ENCODE results near the gene GSTO1. TPM values are rescaled to one million over a fixed set of nuclear protein-coding genes. Genes with fewer than 3 reads are reported as not detected.

Gene GSTO1
- polyA plus RNA-seq, 1 donor (not counting 4 experiments of a cell fraction or from before 2014, with no cell fraction given), result 338 TPM

GRCh38 chr10:104303594-104304355, 49.1 kb downstream of the GSTO1 start:
- H3K79me2 ChIP-seq (ENCODE audit: control insufficient read depth, insufficient read depth, low read length), result no peaks in the 10 kb centered on the region
- H3K36me3 ChIP-seq (ENCODE audit: control insufficient read depth in 2 of 2, extremely low read depth in 1 of 2, insufficient read depth in 2 of 2, low read length in 2 of 2), result peaks cover 2 to 7% of the 10 kb centered on the region in 2 experiments
- TF ChIP-seq CTCF (optimal IDR thresholded peaks at IDR 0.05 in 1 of 3, IDR thresholded peaks at IDR 0.05 in 1 of 3, conservative IDR thresholded peaks at IDR 0.05 in 1 of 3; ENCODE audit: extremely low read depth in 1 of 3, insufficient read depth in 2 of 3, low read length in 3 of 3) (no peak), EZH2 (IDR thresholded peaks at IDR 0.05; ENCODE audit: low read length) (no peak)
- H3K9me3 ChIP-seq (ENCODE audit: control insufficient read depth, low read depth, low read length), result no peaks in the 10 kb centered on the region
- no peak for DNase-seq (ENCODE audit: low read depth, low spot score)
- no peak overlapping the region for H3K9ac ChIP-seq (ENCODE audit: control insufficient read depth, extremely low read depth, insufficient read depth, low read length)
- no peak for FAIRE-seq
- H2AFZ ChIP-seq (ENCODE audit: control insufficient read depth, low read length), result no peak overlapping the region
- H3K27ac ChIP-seq (ENCODE audit: control insufficient read depth, insufficient read depth, low read length), result no peak overlapping the region
- H3K27me3 ChIP-seq (ENCODE audit: control insufficient read depth, extremely low read depth, insufficient read depth, low read length), result no peaks in the 10 kb centered on the region
- H4K20me1 ChIP-seq (ENCODE audit: control insufficient read depth, extremely low read depth, insufficient read depth, low read length), result no peaks in the 10 kb centered on the region
- peaks cover 15% of the 10 kb centered on the region for H3K4me1 ChIP-seq (ENCODE audit: control insufficient read depth, extremely low read depth, insufficient read depth, low read length)
- no peak overlapping the region for H3K4me2 ChIP-seq (ENCODE audit: control insufficient read depth, extremely low read depth, insufficient read depth, low read depth, low read length)
- no peaks in the 10 kb centered on the region for H3K9me1 ChIP-seq (ENCODE audit: control insufficient read depth, extremely low read depth, insufficient read depth, low read length)
- H3K4me3 ChIP-seq (ENCODE audit: control insufficient read depth in 2 of 3, extremely low read depth in 1 of 3, insufficient read depth in 2 of 3, low read depth in 1 of 3, low read length in 3 of 3), result no peak overlapping the region
- dilution Hi-C loops (cut with MboI; ENCODE audit: extremely low pct_ligation_motif_present, low sequenced_read_pairs), result no loop called here

- Histone ChIP-seq H3K4me2 (ENCODE audit: control insufficient read depth, extremely low read depth, insufficient read depth, low read depth, low read length) (no peak overlapping the region), H4K20me1 (ENCODE audit: control insufficient read depth, extremely low read depth, insufficient read depth, low read length) (no peaks in the 10 kb centered on the region), H3K79me2 (ENCODE audit: control insufficient read depth, insufficient read depth, low read length) (no peaks in the 10 kb centered on the region), H3K4me1 (ENCODE audit: control insufficient read depth, extremely low read depth, insufficient read depth, low read length) (peaks cover 15% of the 10 kb centered on the region), H3K36me3 (ENCODE audit: control insufficient read depth in 2 of 2, extremely low read depth in 1 of 2, insufficient read depth in 2 of 2, low read length in 2 of 2) (peaks cover 2 to 7% of the 10 kb centered on the region in 2 experiments), H3K4me3 (ENCODE audit: control insufficient read depth in 2 of 3, extremely low read depth in 1 of 3, insufficient read depth in 2 of 3, low read depth in 1 of 3, low read length in 3 of 3) (no peak overlapping the region), H3K27ac (ENCODE audit: control insufficient read depth, insufficient read depth, low read length) (no peak overlapping the region), H3K9me1 (ENCODE audit: control insufficient read depth, extremely low read depth, insufficient read depth, low read length) (no peaks in the 10 kb centered on the region), H3K27me3 (ENCODE audit: control insufficient read depth, extremely low read depth, insufficient read depth, low read length) (no peaks in the 10 kb centered on the region), H2AFZ (ENCODE audit: control insufficient read depth, low read length) (no peak overlapping the region), H3K9ac (ENCODE audit: control insufficient read depth, extremely low read depth, insufficient read depth, low read length) (no peak overlapping the region), H3K9me3 (ENCODE audit: control insufficient read depth, low read depth, low read length) (no peaks in the 10 kb centered on the region)
- FAIRE-seq (no peak), DNase-seq (ENCODE audit: low read depth, low spot score) (no peak)
- dilution Hi-C loops (cut with MboI; ENCODE audit: extremely low pct_ligation_motif_present, low sequenced_read_pairs), result no loop called here
- TF ChIP-seq EZH2 (IDR thresholded peaks at IDR 0.05; ENCODE audit: low read length), result no peak
- no peak for TF ChIP-seq CTCF (optimal IDR thresholded peaks at IDR 0.05 in 1 of 3, IDR thresholded peaks at IDR 0.05 in 1 of 3, conservative IDR thresholded peaks at IDR 0.05 in 1 of 3; ENCODE audit: extremely low read depth in 1 of 3, insufficient read depth in 2 of 3, low read length in 3 of 3)
Measured at GRCh38 chr10:104304356-104304745, 49.7 kb downstream of the GSTO1 start.
